SK-N-MC (cell line): Measurements from ENCODE around the gene NRP1.

Source experiments
- EZH2 ChIP-seq: fragments of 200-600 bp; sonication (generic); IDR thresholded peaks from one replicate; pipeline ENCODE4 v1.6.1; 2017; ENCODE audit warnings: antibody characterized with exemption
- POLR2AphosphoS5 ChIP-seq: IDR thresholded peaks from 2 replicates; pipeline ENCODE4 v1.6.1; 2012; ENCODE audit warnings: mild to moderate bottlenecking, low read depth, low read length, borderline replicate concordance

- TF ChIP-seq EZH2 (no peak), POLR2AphosphoS5 (no peak)
Observed at GRCh38 chr10:33256458-33256857, 78.0 kb downstream of the NRP1 start.
